IMR-90 (cell line): ENCODE measurements around the gene UPK3B.
"Not testable (repeated sequence)": the region's sequence is repeated elsewhere in the genome, so short reads cannot be mapped to it uniquely, and the experiment has no call there.

Experiments
- BHLHE40 ChIP-seq: fragments of 150-350 bp; IDR thresholded peaks from 2 replicates; pipeline ENCODE4 v1.6.1; 2016; ENCODE audit warnings: mild to moderate bottlenecking, low read depth, low read length
- CEBPB ChIP-seq: IDR thresholded peaks from 2 replicates; pipeline ENCODE4 v1.6.1; 2012; ENCODE audit warnings: low read depth, low read length, improper control_type of control experiment
- FOS ChIP-seq: fragments of 150-350 bp; IDR thresholded peaks from 2 replicates; pipeline ENCODE4 v1.6.1; 2016; ENCODE audit warnings: low read depth, low read length
- MAZ ChIP-seq: IDR thresholded peaks from 2 replicates; pipeline ENCODE4 v1.6.1; 2012; ENCODE audit warnings: low read depth, mild to moderate bottlenecking, low read length, improper control_type of control experiment, moderate library complexity, borderline replicate concordance
- MXI1 ChIP-seq: IDR thresholded peaks from 2 replicates; pipeline ENCODE4 v1.6.1; 2012; ENCODE audit warnings: low read depth, mild to moderate bottlenecking, low read length, moderate library complexity, borderline replicate concordance
- POLR2A ChIP-seq: IDR thresholded peaks from 2 replicates; pipeline ENCODE4 v1.6.1; 2012; ENCODE audit warnings: mild to moderate bottlenecking, low read depth, low read length
- RCOR1 ChIP-seq: IDR thresholded peaks from 2 replicates; pipeline ENCODE4 v1.6.1; 2012; ENCODE audit warnings: mild to moderate bottlenecking, low read length, improper control_type of control experiment; ENCODE audit not compliant: insufficient replicate concordance
- SMC3 ChIP-seq: fragments of 150-350 bp; IDR thresholded peaks from 2 replicates; pipeline ENCODE4 v1.6.1; 2016; ENCODE audit warnings: low read depth, mild to moderate bottlenecking, antibody characterized with exemption, low read length, moderate library complexity
- USF2 ChIP-seq: fragments of 150-350 bp; IDR thresholded peaks from 2 replicates; pipeline ENCODE4 v1.6.1; 2017; ENCODE audit warnings: mild to moderate bottlenecking, antibody characterized with exemption, low read length, low read depth
- TF ChIP-seq, protein P1 (sequence below): conservative IDR thresholded peaks from 2 replicates; pipeline ENCODE4 v1.5.1; 2012; ENCODE audit warnings: mild to moderate bottlenecking, low read depth, low read length, improper control_type of control experiment

DNA sequence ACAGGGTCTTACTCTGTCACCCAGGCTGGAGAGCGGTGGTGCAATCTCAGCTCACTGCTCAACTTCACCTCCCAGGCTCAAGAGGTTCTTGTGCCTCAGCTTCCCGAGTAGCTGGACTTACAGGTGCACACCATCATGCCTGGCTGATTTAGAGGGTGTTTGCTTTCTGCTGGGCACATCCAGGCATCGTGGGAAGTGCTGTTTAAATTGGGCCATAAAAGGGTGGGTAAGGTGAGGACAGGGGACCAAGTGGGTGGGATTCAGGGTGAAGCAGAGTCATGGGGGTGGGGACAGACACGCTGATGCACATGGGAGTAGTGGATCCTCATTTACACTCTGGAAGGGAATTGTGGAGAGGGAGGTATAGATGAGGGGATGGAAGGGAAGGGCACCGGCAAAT, 45.4 kb upstream of the UPK3B start:
- TF ChIP-seq, protein P1, sequence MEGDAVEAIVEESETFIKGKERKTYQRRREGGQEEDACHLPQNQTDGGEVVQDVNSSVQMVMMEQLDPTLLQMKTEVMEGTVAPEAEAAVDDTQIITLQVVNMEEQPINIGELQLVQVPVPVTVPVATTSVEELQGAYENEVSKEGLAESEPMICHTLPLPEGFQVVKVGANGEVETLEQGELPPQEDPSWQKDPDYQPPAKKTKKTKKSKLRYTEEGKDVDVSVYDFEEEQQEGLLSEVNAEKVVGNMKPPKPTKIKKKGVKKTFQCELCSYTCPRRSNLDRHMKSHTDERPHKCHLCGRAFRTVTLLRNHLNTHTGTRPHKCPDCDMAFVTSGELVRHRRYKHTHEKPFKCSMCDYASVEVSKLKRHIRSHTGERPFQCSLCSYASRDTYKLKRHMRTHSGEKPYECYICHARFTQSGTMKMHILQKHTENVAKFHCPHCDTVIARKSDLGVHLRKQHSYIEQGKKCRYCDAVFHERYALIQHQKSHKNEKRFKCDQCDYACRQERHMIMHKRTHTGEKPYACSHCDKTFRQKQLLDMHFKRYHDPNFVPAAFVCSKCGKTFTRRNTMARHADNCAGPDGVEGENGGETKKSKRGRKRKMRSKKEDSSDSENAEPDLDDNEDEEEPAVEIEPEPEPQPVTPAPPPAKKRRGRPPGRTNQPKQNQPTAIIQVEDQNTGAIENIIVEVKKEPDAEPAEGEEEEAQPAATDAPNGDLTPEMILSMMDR: not testable (repeated sequence)
- not testable (repeated sequence) for TF ChIP-seq USF2, MAZ, SMC3, POLR2A, MXI1, FOS, BHLHE40, CEBPB, RCOR1
